Measurements from ENCODE around the gene G0S2.
A peak's percentile ranks its signal among the peaks of the same experiment; 100 is the strongest.

Gene G0S2

DNA sequence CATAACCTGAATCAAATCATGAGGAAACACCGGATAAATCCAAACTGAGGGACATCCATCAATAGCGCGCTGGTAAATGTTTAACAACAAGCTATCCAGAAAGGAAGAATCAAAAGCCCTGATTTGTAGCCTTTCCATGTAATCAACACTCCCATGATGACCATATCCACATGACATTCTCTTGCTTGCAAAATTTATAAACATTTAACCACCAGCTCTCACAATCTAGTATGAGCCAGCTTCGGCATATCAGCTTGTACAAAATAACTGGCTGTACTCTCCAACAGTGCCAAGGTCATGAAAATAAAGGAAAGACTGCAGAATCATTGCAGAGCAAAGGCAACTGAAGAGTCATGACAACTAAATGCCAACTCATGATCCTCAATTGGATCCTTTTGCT is 45.1 kb downstream of the G0S2 start:
- DNase-seq (ENCODE audit: low read depth) = peak; percentile 96

- peak; percentile 72 for DNase-seq (ENCODE audit: low read depth)
These were observed 45.6 kb downstream of the G0S2 start for GRCh38 chr1:209720826-209721225.

DNA sequence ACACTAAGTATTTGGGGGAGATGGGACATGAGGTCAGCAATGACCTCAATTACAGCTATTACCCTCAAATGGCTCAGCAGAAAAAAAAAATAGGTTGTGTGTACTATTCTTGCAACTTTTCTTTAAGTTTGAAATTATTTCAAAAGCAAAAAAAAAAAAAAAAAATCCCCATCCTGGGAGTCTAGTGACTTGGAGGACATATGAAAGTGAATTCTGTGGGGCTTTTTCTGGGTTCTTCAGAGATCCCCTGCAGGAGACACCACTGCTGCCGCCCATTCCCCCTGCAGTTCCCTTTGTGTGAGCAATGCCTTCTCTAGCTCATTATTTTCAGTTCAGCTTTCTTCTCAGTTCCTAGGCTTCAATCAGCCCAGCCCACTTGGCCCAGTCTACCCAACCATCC is 46.1 kb downstream of the G0S2 start:
- no peak for DNase-seq (ENCODE audit: low read depth)

DNA sequence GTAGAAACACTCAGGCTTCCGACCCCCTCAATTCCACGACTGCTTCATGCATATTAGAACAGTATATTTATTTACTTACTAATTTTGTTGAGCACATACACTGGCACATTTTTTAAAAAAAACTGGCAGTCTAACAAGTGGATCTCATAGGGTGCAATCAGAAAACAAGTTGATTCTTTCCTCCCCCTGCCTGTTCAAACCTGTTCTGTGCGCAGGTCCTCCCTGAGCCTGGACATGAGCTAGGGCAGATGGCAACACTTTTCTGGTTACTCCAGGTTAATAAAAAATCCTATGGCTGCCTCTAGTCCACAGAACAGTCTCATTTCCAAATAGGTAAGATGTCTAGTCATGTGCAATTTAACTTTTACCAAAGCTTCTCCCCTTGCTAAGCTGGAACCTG is 48.1 kb downstream of the G0S2 start:
- no peak for DNase-seq (ENCODE audit: low read depth)

GRCh38 chr1:209723756-209724693 is 48.8 kb downstream of the G0S2 start:
- no peak for DNase-seq (ENCODE audit: low read depth)
